UCSD-AML1 (cell line): ENCODE results near the gene ARHGAP26.

Experiments used
- DNase-seq: peaks from one replicate; lab custom pipeline; 2025; ENCODE audit not compliant: unreplicated experiment; lab: John Stamatoyannopoulos, UW

The ARHGAP26 gene

GRCh38 chr5:143008032-143008431, 237.9 kb downstream of the ARHGAP26 start:
- no peak for DNase-seq

- DNase-seq, result no peak
Observed at GRCh38 chr5:143008809-143009521, 238.8 kb downstream of the ARHGAP26 start.

DNA sequence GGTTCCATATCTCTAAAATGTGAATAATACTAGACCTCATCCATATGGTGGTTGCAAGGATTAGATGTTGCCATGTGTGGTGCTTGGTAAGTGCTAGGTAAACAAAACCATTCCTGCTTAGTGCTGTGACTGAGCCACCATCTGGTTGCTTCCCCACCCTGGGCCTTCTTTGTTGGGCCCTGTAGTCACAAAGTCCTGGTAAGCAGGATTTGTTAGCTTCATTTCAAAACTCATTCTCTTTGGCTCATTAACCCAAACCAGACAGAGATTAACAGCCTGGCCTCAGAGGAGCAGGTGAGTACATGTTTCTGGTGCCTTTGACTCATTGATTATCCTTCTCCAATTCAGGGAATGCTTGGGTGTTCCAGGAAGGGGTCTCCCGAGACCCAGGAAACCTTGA, 240.2 kb downstream of the ARHGAP26 start:
- DNase-seq, result no peak

- no peak for DNase-seq
Observed at GRCh38 chr5:143011585-143011984, 241.4 kb downstream of the ARHGAP26 start.

DNA sequence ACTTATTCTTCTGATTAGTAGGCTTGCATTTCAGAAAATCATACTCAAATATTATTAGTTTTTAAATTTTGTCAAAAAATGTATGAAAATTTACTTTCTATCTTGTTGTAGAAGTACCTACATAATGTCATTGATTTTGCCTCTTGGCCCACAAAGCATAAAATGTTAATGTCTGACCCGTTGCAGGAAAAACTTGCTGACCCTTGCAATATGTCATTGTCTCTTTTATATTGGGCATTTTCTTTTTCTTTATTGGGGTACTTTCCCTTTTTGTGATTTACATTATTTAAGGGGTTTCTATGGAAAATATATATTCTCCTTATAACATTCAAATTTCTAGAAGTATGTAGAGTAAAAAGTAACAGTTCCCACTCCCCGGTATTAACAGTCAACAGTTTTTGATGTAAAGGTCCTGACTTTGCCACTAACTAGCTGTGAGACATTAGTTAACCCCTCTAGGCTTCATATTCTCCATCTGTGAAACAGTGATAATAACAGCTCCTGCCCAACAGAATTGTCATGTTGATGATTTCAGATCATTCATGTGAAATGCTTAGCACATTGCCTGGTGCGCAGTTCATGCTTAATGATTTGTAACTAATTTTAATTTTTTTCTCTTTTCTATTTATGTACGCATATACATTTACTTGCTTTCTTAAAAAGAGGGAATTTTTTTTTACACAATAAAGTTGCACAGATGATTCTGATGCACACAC, 243.2 kb downstream of the ARHGAP26 start:
- DNase-seq, result no peak

DNA sequence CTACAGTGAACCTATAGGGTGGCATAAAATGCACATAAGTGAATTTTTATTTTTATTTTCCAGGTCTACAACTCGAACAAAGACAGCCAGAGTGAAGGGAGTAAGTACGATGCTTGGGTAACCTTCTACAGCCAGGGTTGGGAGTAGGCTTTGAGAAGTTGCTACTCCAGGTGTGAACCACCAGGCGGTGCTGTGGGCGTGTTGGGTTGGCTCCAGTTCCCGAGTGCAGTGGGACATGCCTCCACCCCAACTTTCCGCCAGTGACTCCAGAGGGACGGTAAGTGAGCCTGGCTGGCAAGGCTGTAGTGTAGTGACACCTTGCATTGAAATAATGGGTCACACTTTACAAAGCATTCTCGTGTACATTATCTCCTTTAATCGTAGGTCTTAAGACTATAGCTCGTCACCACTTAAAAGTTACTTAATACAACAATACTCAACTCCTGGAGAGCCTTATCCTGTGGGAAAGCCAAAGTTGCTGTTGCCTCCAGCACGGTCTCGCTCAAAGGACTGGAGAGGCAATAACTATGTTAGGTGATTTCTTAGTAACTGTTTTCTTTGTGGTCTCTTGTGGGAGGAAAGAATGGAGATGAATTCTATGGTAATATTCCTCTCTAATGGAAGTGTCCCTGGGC, 244.0 kb downstream of the ARHGAP26 start:
- peak; percentile 50 for DNase-seq

DNA sequence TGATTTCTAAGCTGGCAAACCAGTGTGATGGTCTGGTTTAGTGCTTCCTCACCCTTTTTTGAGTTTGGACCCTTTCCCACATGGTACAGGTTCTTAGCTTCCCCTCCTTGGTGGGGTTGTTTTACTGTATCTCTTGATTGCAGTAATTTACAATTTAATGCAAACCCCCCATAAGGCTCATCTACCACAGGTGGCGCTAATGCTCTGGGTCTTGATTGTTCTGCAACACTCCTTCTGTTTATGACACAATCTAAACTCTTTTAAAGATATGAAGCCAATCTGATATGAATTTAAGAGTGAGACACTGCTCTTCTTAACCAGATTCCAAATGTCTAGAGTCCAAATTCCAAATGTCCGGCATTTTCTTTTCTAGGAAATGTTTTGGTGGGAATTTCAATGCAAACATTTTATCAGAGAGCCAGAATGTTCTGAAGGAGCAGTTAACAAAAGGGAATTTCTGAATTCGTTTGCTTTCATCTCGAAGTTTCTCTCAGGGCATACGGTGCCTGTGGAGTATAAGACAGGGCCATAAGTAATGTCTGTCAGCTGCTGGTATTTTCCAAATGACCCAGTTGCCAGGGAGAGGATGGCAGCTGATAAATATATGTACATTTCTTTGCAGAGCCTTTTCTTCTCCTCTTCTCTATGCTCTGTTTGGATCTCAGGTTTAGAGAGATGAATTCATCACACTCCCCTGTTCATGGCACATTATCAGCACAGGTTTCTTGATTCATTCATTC, 246.8 kb downstream of the ARHGAP26 start:
- DNase-seq, result peak; percentile 20

DNA sequence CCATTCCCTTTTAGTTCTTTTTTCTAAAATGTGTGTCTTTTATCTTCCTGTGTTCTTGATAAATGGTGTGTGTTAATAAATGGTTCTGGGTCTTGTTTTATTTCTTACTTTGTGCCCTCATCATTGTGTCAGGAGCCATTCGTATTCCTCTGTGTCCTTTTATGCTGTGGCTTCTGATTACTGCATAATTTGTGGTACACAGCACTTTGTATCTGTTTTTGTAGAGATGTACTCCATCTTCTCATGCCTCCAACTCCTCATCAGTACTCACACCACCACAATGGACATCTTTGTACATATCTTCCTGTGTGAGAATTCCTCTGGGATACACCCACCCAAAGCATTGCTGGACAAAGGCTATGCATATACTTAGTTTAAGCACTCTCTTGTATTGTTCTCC, 247.4 kb downstream of the ARHGAP26 start:
- no peak for DNase-seq

- DNase-seq, result no peak
Observed at GRCh38 chr5:143017992-143018391, 247.8 kb downstream of the ARHGAP26 start.

GRCh38 chr5:143019157-143019556, 249.0 kb downstream of the ARHGAP26 start:
- no peak for DNase-seq

DNA sequence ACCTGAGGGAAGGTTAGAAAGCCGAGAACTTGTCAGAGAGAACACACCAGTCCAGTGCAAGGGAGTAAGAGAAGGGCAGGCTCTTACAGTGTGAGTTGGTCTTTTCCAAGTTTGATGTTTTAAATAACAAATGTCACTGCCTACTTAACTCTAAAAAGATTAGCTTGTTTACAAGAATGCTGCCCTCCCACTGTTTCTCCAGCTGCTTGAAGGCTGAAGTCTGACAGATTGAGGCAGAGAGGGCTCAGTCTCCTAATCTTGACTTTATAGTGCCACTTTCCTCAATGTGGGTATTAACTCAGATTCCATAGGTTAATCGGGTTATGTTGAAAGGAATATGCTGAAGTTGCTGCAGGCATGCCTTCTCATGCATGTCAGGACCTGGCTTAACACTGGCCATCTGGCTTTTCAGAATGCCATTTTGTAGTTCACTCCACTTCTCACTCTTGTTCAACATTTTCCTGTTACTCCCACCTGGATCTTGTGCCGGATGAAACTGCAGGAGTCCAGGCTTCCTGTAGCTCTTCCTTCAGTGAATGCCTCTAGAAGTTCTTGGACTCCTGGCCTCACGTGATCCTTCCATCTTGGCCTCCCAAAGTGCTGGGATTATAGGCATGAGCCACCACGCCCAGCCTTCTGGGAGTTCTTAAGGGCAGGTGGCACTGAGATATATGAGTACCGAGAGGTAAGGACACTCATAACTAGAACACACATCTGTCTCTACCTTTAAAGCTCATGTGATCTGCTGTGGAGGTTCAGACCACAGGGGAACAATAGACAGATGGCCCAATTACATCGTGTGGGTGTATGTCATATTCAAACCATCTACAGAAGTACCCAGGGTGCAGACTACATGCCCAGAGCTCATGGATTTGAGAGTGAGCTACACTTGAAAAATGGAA, 249.7 kb downstream of the ARHGAP26 start:
- no peak for DNase-seq

DNA sequence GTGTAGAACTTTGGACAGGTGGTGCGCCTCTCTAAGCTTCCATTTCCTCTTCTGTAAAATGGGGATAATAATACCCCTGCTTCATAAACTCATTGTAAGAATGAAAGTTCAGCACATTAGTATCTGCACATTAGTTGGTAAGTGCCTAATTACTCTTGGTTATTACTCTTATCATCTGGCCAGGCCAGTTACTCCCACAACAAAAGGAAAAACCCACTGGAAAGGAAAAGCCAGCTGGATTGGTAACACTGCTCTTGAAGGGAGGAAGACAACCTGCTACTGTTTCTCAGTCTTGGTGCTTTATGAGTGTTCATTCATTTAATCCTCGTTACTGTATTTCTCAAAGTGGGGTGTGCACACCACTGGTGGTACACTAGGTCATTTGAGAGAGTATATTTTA, 251.4 kb downstream of the ARHGAP26 start:
- DNase-seq, result no peak

DNA sequence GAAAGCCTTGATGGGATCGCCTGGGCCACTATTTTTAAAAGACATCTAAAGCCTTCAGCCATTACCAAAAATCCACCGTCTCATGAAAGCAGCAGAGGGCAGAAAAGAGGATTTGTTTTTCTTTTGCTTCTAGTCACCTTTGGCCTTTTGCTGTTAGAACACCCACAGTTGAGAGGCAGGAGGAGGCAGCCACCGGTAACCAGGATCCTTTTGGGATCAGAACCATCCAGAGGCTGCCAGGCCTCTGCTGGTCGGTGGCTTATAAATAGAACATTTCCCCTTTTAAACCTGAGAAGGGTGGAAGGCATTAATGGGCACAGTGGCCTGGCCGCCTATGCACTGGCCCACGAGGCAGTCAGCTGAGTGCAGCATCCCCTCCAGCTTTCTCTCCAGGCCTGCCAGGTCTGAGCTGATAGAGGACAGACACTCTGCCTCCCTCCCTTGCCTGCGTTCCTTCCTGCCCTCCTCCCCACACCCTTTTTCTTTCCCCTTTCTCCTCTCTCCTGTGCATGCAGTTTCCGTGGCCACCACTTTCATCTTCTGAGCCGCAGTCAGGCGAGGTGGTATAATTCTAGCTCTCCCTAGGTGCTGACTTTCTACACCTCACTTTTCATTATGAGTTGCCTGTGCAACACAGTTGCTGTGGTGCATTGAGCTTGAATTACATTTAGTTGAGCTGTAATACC, 253.4 kb downstream of the ARHGAP26 start:
- no peak for DNase-seq

- DNase-seq, result no peak
Observed at GRCh38 chr5:143024228-143024920, 254.2 kb downstream of the ARHGAP26 start.

- no peak for DNase-seq
Observed at GRCh38 chr5:143025376-143025775, 255.2 kb downstream of the ARHGAP26 start.

DNA sequence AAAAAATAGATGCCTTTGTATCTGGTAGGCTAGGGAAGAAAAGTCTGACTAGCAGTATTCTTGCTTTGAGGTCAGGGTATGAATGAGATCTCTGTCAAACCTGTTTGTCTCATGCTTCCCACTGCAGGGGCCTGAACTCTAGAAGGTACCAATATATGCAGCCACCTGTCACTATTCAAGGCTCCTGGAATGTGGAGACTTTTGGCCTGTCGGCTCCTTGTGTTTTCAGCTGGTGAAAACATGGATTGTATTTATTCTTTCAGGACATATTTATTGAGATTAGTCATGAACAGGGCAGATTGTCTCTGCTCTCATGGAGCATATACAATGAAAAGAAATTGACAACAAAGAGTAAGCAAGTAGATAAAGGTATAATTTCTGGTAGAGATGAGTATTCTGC, 255.8 kb downstream of the ARHGAP26 start:
- DNase-seq, result no peak

DNA sequence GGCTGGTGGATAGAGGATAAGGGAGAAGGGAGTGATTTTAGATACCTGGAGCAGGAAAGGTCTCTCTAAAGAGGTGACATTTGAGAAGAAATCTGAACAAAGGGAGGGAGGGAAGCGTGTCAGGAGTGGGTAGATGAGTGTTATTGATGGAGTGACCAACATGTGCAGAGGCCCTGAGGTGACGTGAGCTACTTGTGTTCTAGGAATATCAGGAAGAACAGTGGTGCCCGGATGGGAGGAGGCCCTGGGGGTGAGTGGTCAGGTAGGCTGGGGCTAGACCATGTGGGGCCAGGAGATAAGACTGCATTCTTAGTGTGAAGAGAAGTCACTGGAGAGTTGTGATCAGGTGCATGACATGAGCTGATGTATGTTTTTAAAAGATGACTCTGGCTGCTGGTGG, 256.2 kb downstream of the ARHGAP26 start:
- no peak for DNase-seq

DNA sequence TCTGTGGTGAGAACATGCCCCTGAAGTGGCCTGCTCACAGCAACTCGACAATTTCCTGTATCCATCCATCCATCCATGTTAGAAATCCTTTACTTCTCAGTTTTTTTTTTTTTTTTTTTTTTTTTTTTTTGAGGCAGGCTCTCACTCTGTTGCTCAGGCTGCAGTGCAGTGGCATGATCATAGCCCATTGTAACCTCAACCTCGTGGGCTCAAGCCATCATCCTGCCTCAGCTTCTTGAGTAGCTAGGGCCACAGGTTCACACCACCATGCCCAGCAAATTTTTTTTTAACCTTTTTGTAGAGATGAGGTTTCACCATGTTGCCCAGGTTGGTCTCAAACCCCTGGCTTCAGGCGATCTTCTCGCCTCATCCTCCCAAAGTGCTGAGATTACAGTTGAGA, 259.1 kb downstream of the ARHGAP26 start:
- DNase-seq, result no peak

- DNase-seq, result peak; percentile 16
Observed at GRCh38 chr5:143030349-143030748, 260.2 kb downstream of the ARHGAP26 start.
